Glomerular endothelial cell (primary cell): ENCODE data around the gene ATRNL1. TPM values are rescaled to one million over a fixed set of nuclear protein-coding genes. Genes with fewer than 3 reads are reported as not detected.
"Not testable (repeated sequence)": the region's sequence is repeated elsewhere in the genome, so short reads cannot be mapped to it uniquely, and the experiment has no call there.

Experiments
- DNase-seq: peaks from one replicate; pipeline ENCODE4 v3.0.0-alpha.2; 2011; ENCODE audit warnings: low read depth, low spot score; ENCODE audit errors: extremely low read depth
- total RNA-seq: library from RNA; depleted of rRNA; stranded (reverse); fragments of >200 nt; gene quantifications from 2 replicates; pipeline ENCODE4 v1.2.3, GENCODE V29; 2015

The ATRNL1 gene
- total RNA-seq, 1 donor from 2014 or later: 5.3 TPM

DNA sequence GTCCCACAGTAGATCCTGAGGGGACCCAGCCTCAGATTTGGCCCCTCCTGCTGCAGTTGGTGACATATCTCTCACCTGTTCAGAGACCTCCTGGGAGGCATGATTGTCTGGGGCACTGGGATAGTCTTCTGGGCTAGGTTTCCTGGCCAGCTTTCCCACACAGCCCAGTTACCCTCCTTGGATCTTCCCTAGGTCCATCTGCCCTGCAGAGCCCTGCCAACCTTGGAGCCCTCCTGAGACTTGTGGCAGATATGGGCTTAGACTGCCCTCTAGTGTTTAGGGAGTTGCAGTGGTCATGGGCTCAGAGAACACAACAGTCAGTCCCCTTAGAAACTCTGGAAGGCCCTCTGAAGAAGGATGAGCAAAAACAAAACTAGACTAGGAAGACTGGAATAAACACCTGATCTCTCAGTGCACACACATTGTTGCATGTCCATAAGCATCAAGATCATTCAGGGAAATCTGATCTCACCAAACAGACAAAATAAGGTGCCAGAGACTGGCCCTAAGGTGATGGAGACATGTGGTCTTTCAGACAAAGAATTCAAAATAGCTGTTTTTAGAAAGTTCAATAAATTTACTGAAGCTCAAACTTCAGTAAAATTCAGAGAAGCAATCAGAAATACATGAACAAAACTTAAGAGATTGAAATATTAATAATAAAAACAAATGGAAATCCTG lies 324.6 kb downstream of the ATRNL1 start:
- DNase-seq: no peak

DNA sequence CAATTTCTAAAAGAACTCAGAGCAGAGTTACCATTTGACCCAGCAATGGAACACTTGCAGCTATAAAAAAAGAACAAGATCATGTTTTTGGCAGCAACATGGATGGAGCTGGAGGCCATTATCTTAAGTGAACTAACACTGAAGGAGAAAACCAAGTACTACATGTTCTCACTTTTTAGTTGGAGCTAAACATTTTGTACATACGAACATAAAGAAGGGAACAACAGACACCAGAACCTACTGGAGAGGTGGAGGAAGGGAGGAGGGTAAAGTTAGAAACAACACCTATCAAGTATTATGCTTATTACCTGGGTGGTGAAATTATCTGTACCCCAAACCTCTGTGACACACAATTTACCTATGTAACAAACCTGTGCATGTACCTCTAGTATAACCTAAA lies 329.5 kb downstream of the ATRNL1 start:
- no peak for DNase-seq

DNA sequence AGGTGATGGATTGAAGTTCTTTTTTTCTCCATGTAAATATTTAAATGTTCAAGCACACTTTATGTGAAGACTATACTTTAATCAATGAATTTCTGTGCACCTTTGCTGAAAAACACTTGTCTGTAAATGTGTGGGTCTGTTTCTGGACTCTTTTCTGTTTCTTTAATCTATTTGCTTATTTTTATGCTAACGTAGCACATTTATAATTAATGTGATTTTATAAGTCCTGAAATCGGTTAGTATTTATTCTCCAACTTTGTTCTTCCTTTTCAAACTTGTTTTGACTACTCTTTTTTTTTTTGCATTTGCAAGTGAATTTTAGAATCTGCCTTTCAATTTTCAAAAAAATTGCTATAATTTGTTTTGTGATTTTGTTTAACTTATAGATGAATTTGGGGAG lies 334.4 kb downstream of the ATRNL1 start:
- DNase-seq: no peak

DNA sequence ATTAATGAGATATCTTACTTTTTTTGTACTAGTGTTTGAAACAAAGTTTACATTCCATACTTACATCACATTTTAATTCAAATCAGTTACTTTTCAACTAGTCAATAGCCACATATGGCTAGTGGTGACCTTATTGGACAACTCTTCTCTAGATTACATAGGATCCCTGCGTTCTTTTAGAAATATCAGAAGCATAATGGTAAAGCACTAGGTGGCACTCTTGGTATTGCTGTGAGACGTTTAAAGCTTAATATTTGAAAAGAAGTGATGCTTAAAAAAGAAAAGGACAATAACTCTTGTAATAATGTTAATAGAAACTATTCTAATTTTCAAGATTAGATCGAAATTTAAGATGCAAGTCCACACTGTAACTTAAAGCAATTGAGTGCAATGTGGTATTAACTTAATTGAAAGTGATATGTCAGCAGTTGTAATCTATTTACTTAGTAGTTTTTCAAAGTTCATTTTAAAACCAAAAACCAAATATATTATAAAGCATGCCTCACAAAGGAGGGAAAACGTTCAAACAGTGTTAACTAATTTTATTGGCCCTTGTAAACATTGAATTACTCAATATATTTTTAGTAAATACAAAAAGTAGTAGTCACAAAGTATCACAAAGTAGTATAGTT lies 339.1 kb downstream of the ATRNL1 start:
- DNase-seq: no peak

DNA sequence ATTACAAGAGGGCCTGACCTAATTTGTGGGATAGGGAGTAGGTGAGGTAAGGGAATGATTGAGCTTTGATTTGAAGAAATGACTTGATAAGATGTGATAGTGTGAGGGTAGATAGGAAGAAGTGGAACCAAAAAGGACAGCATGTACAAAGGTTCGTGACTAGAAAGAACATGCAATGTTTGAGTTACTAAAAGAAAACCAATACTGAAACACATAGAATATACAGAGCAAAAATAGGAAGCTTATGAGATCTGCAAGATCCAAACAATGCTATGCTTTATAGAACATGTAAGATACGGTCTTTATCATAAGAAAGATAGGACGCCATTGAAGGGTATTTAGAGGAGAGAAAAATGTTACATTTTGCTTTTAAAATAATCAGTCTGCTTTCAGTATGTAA lies 343.8 kb downstream of the ATRNL1 start:
- DNase-seq: no peak

DNA sequence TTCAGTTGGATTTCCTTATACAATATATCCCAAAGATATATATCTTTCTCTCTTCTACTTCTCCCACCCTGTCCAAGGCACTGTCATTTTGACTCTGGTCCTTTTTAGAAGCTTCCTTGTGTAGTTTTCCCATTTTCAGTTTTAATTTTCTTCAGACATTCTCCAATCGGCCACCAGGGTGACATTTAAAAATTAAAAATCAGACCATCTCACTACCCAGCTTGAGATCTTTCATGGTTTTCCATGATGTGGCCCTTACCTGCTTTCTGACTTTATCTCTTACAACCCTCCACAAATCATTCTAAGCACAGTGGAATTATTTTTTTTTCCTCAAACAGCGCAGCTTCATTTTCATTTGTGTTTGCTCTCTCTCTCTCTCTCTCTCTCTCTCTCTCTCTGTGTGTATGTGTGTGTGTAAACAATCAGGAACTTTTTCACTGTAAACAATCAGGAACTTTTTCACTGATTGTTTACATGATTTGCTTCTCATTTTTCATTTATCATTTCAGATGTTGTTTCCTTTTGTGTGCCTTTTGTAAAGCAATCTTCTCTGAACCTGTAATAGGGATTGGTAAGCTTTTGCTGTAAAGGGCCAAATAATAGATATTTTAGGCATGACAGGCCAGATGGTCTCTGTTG lies 348.9 kb downstream of the ATRNL1 start:
- DNase-seq: no peak

DNA sequence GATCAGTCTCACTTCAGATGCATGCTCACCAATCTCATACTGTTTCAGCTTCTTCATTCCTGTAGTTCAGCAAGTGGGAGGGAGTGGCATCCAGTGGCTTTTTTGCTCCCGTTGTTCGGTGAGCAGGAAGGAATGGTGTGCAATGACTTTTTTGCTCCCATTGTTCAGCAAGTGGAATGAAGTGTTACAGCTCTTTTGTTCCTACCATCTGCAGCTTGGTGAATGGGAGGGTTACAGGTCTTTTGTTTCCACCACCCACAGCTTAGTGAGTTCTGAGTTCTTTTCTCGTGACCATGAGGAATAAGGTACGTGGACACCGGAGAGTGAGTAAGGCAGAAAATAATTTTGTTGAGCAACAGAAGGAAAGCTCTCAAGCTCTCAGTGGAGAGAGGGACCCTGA lies 363.6 kb downstream of the ATRNL1 start:
- no peak for DNase-seq

DNA sequence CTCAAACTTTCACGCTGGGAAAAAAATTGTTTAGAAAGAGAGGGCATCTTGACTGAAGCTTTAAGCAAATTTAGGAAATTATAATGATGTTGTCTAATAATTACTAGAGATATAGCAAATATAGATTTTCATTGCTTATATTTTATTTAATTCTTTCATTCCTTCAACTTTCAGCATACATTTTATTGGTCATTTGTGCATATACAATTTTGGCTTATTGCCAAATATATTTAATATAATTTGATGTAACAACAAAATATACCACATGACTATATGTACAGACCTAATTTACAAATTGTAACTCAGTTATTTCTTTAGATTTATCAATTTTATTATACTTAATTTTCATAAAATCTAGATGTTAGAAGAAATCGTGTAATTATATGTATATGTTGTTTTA lies 390.1 kb downstream of the ATRNL1 start:
- DNase-seq: no peak

DNA sequence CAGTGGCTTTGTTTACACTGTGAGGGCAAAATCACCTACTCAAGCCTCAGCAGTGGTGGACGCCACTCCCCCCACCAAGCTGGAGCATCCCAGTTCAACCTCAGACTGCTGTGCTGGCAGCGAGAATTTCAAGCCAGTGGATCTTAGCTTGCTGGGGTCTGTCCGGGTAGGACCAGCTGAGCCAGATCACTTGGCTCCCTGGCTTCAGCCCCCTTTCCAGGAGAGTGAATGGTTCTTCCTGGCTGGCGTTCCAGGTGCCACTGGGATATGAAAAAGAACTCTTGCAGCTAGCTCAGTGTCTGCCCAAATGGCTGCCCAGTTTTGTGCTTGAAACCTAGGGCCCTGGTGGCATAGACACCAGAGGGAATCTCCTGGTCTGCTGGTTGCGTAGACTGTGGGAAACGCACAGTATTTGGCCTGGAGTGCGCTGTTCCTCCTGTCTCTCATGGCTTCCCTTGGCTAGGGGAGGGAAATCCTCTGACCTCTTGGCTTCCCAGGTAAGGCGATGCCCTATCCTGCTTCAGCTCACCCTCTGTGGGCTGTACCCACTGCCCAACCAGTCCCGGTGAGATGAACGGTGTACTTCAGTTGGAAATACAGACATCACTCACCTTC lies 398.5 kb downstream of the ATRNL1 start:
- DNase-seq: no peak

DNA sequence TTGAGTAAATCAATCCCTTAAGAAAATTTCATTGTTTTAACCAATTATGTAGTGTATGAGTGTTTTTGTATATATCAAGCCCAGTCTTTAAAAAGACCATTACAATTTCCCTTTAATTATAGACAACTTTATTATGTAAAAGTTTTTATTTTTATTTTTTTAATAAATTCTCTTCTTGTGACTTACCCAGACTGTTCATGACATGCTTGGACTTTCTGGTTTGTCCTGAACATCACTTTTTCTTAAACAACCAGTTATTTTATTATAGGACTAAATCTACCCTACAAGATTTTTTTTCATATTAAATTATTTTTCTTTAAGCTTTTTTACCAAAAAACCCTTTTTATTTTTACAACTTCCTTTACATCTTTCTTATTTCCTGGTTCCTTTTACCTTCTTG lies 410.4 kb downstream of the ATRNL1 start:
- no peak for DNase-seq

DNA sequence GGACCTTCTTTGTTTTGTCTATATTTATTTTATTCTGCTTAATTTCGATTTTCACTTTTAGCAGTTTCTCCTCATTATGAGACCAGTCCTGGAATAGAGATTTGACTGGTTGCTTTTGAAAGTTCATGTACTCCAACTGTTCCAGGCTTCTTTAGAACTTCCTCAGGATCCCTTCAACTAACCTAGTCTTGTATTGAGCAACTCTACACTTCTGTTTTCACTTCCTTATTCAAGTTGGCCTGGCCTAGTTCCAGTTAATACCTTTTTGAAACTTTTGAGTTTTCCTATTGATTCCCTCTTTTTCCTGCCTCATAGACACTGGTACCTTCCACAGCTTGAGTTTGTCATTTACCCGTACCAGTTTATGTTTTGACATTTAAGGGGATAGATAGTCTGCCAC lies 421.7 kb downstream of the ATRNL1 start:
- no peak for DNase-seq

DNA sequence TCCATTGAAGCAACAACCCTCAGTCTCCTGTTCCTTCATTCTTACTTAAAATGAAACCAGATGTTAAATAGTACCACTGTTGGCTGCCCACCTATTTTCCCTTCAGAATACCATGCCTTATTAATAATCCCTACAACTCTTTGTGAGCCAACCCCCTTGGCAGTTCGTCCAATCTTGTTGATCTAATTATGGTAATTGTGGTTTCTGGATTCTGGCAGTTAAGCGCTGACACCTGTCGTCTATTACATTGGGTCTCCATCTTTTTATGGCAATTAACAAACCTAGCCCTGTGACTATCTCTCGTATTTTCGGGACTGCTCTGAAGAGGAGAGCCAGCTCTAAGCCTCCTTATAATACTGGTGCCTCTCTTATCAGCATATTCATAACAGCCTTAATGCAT lies 432.0 kb downstream of the ATRNL1 start:
- no peak for DNase-seq

DNA sequence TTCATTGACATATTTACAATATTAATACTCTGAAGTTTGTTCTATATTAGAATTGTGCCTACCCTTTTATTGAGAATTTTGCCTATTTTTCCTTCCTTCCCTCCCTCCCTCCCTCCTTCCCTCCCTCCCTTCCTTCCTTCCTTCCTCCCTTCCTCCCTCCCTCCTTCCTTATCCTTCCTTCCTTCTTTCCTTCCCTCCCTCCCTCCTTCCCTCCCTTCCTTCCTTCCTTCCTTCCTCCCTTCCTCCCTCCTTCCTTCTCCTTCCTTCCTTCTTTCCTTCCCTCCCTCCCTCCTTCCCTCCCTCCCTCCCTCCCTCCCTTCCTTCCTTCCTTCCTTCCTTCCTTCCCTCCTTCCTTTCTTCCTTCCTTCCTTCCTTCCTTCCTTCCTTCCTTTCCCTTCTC lies 434.5 kb downstream of the ATRNL1 start:
- not testable (repeated sequence) for DNase-seq

DNA sequence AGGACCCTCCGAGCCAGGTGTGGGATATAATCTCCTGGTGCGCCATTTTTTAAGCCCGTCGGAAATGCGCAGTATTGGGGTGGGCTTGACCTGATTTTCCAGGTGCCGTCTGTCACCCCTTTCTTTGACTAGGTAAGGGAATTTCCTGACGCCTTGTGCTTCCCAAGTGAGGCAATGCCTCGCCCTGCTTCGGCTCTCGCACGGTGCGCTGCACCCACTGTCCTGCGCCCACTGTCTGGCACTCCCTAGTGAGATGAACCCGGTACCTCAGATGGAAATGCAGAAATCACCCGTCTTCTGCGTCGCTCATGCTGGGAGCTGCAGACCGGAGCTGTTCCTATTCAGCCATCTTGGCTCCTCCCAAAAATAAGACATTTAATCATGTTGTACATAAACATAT lies 443.2 kb downstream of the ATRNL1 start:
- not testable (repeated sequence) for DNase-seq

DNA sequence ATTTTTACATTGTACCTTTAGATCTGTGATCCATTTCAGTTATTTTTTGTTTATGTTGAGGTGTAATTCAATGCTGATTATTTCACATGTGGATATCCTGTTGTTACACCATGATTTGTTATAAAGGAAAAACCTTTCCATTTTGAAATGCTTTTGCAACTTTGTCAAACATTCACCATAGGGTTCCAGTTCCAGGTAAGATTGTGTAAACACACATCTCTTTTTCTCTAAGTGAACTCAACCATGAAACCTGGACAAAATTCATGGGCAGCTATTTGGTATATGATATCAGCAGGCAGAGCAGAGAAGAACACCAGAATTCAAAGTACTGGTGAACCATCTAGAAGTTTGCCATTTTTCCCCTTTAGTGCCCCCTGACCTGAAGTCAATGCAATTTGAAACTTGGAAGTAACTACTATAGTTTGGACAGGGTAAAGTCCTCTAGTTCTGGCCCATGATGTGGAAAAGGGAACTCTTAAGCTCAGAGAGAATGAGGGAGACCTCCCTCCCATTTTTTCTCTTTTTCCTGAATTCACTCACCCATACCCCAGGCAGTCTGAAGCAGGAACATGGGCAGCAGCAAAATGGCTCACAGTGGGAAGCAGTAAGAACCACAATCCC lies 446.1 kb downstream of the ATRNL1 start:
- DNase-seq: no peak

DNA sequence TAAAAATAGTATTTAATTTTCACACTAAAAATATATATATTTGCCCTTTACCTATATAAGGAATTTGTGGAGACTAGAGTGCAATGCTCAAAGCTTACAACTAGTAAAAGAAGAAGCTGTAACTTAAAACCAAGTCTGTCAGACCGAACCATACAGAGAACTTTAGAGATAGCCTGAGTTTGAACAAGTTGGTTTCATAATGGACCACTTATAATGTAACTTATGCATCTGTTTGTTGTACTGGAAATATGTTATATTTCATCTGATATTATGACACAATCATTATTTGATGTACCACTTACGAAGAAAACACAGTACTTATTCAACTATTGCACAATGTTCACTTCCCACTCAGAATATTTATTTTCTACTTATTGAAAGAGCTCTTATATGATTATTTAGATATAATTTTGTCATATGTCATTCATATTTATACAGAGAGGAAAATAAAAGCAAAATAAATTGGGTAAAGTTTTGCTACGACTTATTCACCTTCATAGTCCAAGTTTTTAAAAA lies 462.8 kb downstream of the ATRNL1 start:
- no peak for DNase-seq

DNA sequence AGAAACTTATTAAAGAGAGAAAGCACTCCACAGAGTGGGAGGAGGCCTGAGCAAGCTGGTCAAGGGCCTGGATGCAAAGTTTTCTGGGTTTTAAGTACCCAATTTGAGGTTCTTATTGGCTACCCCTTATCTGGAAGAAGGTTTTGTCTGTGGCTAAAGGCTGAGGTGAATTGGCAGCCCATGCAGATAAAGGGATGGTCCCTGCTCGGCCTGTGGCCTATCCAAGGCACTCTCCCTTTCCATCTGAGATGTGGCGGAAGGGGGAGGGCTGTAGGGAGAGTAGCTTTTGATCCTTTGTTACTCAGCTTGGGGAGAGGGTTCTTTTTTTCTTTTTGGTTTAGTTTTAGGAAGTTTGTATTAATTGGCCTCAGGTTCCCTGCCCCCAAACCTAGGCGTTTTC lies 465.1 kb downstream of the ATRNL1 start:
- no peak for DNase-seq

DNA sequence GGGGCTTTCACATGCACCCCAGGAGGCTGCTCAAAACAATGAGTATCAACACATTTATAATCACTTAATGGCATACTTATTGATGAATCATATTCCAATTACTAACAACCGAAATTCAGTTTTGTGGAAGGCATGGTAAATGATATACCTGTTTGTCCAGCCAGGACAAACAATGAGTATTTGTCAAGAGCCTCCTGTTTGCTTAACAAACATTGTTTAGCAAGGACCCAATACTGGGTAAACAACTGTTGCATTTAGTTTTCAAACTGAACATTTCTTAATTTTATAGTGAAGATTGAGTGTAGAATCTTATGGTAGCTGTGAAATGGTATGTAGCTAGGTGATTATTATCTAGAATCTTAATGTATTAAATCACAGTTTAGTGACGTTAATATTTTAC lies 473.7 kb downstream of the ATRNL1 start:
- no peak for DNase-seq

DNA sequence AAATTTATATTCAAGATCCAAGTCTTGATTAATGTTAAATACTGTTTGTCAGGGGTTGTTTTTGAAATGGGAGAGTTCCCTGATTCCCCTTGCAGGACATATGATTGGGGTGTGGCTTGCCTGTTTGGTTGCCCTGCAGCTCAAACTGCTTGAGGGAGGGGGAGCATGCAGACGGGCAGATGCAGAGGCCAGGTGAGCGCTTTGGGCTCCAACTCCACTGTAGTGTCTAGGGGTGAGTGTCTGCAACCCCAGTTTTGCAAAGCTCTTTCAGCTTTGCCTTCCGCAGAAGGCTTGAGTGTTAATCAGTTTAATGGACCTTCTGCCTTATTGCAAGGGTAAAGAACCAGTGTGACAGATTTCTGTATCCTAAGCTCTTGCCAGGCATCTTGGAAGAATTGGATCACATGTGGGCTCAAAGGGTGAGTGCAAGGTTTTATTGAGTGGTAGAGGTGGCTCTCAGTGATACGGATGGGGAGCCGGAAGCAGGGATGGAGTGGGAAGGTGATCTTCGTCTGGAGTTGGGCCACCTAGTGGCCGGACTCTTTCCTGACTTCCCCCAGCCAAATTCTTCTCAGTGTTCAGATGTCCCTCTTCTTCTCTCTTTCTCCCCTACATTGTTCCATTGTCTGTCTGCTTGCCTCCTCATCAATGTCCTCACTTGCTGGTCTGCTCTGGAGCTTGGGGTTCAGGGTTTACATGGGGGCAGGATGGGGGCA lies 479.7 kb downstream of the ATRNL1 start:
- no peak for DNase-seq

DNA sequence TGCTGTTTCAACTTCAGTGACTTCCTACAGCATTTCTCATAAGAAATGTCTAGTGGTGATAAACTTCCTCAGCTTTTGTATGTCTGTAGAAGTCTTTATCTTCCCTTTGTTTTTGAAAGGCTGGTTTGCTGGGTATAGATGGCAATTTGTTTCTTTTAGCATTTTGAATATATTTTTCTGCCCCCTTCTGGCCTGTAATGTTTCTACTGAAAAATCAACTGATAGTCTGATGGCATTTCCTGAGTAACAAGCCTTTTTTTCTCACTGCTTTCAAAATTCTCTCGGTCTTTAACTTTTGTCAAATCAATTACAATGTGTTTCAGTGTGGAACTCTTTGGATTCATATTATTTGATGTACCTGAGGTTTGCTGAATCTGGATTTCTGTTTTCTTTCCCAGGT lies 487.1 kb downstream of the ATRNL1 start:
- no peak for DNase-seq

DNA sequence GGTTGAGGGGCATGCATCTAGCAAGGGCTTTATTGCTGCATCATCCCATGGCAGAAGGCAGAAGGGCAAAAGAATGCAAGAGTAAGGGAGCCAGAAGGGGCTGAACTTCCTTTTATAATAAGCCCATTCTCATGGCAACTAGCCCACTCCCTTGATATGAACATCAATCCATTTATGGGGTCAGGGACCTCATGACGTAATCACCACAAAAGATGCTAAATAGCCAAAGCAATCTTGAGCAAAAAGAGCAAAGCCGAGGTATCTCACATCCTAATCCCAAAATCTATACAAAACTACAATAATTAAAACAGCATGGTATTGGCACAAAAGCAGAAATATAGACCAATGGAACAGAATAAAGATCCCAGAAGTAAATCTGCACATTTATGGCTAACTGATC lies 499.9 kb downstream of the ATRNL1 start:
- no peak for DNase-seq
